DOHH2 (cell line): ENCODE data around the gene PDE10A.

Experiments used
- H3F3A ChIP-seq: fragments of 200-600 bp; sonication (generic), shearing (Covaris generic); 2 replicates; pipeline ENCODE4 v1.6.0; 2016; ENCODE audit warnings: antibody characterized with exemption, mild to moderate bottlenecking; ENCODE audit not compliant: control insufficient read depth, insufficient read depth
- H3K27ac ChIP-seq: fragments of 200-600 bp; sonication (generic); 2 replicates; pipeline ENCODE4 v1.5.1; 2014; ENCODE audit warnings: low read depth, mild to moderate bottlenecking, low read length, moderate library complexity
- H3K27me3 ChIP-seq: fragments of 200-600 bp; sonication (generic); 2 replicates; pipeline ENCODE4 v1.6.1; 2014; ENCODE audit warnings: mild to moderate bottlenecking, low read length, mixed read lengths; ENCODE audit not compliant: control insufficient read depth
- H3K36me3 ChIP-seq: fragments of 200-600 bp; sonication (generic); 2 replicates; pipeline ENCODE4 v1.6.1; 2014; ENCODE audit warnings: mild to moderate bottlenecking, low read length, moderate library complexity, mixed read lengths; ENCODE audit not compliant: control insufficient read depth
- H3K4me1 ChIP-seq: fragments of 200-600 bp; sonication (generic); 2 replicates; pipeline ENCODE4 v1.6.1; 2014; ENCODE audit warnings: mild to moderate bottlenecking, low read length, mixed read lengths; ENCODE audit not compliant: control insufficient read depth
- H3K4me2 ChIP-seq: fragments of 200-600 bp; sonication (generic); 2 replicates; pipeline ENCODE4 v1.6.0; 2014; ENCODE audit warnings: mild to moderate bottlenecking, low read length, moderate library complexity
- H3K4me3 ChIP-seq: fragments of 200-600 bp; sonication (generic); 2 replicates; pipeline ENCODE4 v1.5.1; 2014; ENCODE audit warnings: mild to moderate bottlenecking, low read length, mixed read lengths
- H3K79me2 ChIP-seq: fragments of 200-600 bp; sonication (generic); 2 replicates; pipeline ENCODE4 v1.6.1; 2014; ENCODE audit warnings: mild to moderate bottlenecking, low read length, mixed read lengths; ENCODE audit not compliant: control insufficient read depth
- H3K9me2 ChIP-seq: fragments of 200-600 bp; sonication (generic); replicated peaks from 2 replicates; pipeline ENCODE4 v1.6.1; 2014; ENCODE audit warnings: mild to moderate bottlenecking, low read length, mixed read lengths; ENCODE audit not compliant: control insufficient read depth
- H3K9me3 ChIP-seq: fragments of 200-600 bp; sonication (generic); 2 replicates; pipeline ENCODE4 v1.6.1; 2014; ENCODE audit warnings: antibody characterized with exemption, low read length, mixed read lengths; ENCODE audit not compliant: control insufficient read depth, insufficient read depth
- H4K20me1 ChIP-seq: fragments of 200-600 bp; sonication (generic); 2 replicates; pipeline ENCODE4 v1.6.0; 2014; ENCODE audit warnings: low read depth, mild to moderate bottlenecking, antibody characterized with exemption, low read length, moderate library complexity; ENCODE audit not compliant: control insufficient read depth, insufficient read depth
- CTCF ChIP-seq: fragments of 200-600 bp; sonication (generic); IDR thresholded peaks from one replicate; pipeline ENCODE4 v1.5.1; 2014; ENCODE audit warnings: antibody characterized with exemption, mild to moderate bottlenecking, low read depth, low read length; ENCODE audit not compliant: poor library complexity, severe bottlenecking
- EZH2phosphoT487 ChIP-seq: fragments of 200-600 bp; sonication (generic); IDR thresholded peaks from 2 replicates; pipeline ENCODE4 v1.6.1; 2017; ENCODE audit warnings: borderline replicate concordance, mild to moderate bottlenecking, antibody characterized with exemption, low read length, moderate library complexity, mixed read lengths

PDE10A gene

GRCh38 chr6:165298402-165298801, 364.6 kb downstream of the PDE10A start:
- Histone ChIP-seq H3K9me2 (no peaks in the 10 kb centered on the region), H3K27ac (no peak overlapping the region), H3K4me2 (no peak overlapping the region), H3F3A (no peaks in the 10 kb centered on the region), H3K36me3 (no peaks in the 10 kb centered on the region), H3K4me3 (no peak overlapping the region), H3K79me2 (no peaks in the 10 kb centered on the region), H3K4me1 (no peaks in the 10 kb centered on the region), H3K27me3 (no peaks in the 10 kb centered on the region), H4K20me1 (no peaks in the 10 kb centered on the region), H3K9me3 (peaks cover 8% of the 10 kb centered on the region; the same call in 1 of the 2 replicates)
- TF ChIP-seq EZH2phosphoT487 (no peak), CTCF (no peak)

GRCh38 chr6:165292657-165293056, 370.4 kb downstream of the PDE10A start:
- no peaks in the 10 kb centered on the region for H3K27me3 ChIP-seq
- H3K4me2 ChIP-seq, result no peak overlapping the region
- H3K4me1 ChIP-seq, result no peaks in the 10 kb centered on the region
- H3K9me3 ChIP-seq, result no peaks in the 10 kb centered on the region
- H4K20me1 ChIP-seq, result no peaks in the 10 kb centered on the region
- no peak overlapping the region for H3K4me3 ChIP-seq
- H3K9me2 ChIP-seq, result no peaks in the 10 kb centered on the region
- H3K27ac ChIP-seq, result no peak overlapping the region
- H3F3A ChIP-seq, result no peaks in the 10 kb centered on the region
- no peak for TF ChIP-seq CTCF
- no peak for TF ChIP-seq EZH2phosphoT487
- no peaks in the 10 kb centered on the region for H3K36me3 ChIP-seq
- H3K79me2 ChIP-seq, result no peaks in the 10 kb centered on the region
